Measurements from ENCODE around the gene PHETA1.

The PHETA1 gene, protein sequence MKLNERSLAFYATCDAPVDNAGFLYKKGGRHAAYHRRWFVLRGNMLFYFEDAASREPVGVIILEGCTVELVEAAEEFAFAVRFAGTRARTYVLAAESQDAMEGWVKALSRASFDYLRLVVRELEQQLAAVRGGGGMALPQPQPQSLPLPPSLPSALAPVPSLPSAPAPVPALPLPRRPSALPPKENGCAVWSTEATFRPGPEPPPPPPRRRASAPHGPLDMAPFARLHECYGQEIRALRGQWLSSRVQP

DNA sequence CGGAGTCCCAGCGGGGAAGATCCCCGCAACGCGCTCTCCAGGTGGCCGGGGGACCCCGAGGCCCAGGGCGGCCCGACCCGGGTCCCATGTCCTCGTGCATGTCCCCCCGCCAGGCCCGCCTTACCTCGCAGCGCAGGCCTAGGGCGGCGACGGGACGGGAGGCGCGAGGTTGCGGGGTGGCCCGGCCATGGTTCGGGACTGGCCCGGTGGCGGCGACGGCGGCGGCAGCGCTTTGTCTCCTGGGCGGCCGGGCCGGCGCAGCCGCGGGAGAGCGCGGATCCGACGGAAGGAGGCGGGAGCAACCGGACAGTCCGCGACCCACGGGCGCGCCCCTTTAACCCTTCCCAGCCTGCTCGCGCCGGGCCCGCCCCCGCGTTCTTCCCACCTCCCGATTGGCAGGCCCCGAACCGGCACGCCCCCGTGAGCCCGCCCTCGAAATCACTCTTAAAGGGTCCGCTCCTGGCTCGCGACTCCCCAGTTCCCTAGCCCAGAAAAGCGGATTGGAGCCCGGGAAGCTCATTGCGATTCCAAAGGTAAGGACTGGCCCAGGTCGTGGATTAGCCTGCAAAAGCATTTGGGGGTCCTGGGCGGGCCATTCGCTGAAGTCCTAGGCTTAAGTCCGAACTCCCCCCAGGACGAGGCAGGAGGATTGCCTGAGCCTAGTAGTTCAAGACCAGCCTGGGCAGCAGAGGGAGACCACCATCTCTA lies at the start of gene PHETA1:
Gene PHETA1, minus strand, starts transcription at position 308 of the 708 bp plus-strand sequence. CDS start 5,668 bp downstream, outside the sequence.
- peak; percentile 50 to 66 for DNase-seq (ENCODE audit: low read depth in 2 of 2, low spot score in 1 of 2)

DNA sequence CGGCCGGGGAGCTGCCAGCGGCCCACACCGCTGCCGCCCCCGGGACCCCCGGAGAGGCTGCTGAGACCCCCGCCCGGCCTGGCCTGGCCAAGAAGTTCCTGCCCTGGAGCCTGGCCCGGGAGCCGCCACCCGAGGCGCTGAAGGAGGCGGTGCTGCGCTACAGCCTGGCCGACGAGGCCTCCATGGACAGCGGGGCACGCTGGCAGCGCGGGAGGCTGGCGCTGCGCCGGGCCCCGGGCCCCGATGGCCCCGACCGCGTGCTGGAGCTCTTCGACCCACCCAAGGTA lies 49.6 kb upstream of the PHETA1 start:
- DNase-seq (ENCODE audit: low read depth in 2 of 2, low spot score in 1 of 2) = no peak

DNA sequence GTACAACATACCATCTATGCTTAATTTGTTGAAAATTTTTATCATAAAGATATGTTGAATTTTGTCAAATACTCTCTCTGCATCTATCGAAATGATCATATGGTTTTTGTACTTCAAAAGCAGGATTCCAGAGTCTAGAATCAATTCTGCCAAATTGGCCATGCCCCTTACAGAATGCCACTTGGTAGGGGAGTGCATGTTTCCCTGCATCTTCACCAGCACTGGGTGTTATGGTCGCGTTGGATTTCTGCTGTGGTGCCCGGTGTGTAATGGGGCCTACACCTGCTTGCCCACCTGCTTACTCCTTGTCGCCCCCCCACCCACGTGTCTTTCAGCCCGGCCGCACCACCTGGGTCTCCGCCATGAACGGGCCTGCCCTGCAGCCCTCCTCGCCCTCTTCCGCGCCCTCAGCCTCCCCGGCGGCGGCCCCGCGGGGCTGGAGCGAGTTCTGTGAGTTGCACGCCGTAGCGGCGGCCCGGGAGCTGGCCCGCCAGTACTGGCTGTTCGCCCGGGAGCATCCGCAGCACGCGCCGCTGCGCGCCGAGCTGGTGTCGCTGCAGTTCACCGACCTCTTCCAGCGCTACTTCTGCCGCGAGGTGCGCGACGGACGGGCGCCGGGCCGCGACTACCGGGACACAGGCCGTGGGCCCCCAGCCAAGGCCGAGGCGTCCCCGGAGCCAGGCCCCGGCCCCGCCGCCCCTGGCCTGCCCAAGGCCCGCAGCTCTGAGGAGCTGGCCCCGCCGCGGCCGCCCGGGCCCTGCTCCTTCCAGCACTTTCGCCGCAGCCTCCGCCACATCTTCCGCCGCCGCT lies 49.1 kb upstream of the PHETA1 start:
- DNase-seq (ENCODE audit: low read depth in 2 of 2, low spot score in 1 of 2) = no peak

DNA sequence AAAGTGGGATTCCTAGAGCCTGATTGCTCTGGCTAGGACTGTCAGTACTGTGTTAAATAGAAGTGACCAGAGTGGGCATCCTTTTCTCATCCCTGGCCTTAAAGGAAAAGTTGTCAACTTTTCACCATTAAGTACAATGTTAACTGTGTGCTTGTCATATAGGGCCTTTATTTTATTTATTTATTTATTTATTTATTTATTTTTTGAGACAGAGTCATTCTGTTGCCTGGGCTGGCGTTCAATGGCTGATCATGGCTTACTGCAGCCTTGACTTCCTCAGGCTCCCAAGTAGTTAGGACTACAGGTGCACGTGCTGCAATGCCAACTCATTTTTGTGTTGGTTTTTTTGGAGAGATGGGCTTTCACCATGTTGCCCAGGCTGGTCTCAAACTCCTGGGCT lies 48.4 kb upstream of the PHETA1 start:
- DNase-seq (ENCODE audit: low read depth in 2 of 2, low spot score in 1 of 2) = no peak

DNA sequence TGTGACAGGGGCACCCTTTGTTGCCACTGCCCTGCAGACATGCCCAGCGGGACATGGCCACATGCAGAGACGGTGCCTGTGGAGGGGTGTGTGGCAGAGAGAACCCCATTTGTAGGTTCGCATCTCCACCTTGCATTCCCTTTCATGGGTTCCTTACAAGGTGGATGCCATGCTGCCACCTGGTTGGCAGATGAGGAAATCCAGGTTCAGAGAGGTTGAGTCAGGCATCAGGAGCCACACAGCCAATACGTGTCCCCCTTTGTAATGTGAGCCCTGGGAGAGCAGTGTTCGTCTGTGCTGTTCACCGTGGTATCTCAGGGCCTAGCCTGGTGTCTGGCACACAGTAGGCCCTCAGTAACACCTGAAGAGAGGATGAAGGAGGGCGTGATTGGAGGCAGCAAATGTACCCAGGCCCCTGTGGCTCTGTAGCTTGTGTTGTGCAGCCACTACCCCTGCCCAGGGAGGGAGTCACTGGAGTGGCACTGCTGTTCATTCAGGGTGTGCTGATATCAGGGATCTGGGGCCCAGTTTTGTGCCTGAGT lies 45.9 kb upstream of the PHETA1 start:
- no peak for DNase-seq (ENCODE audit: low read depth in 2 of 2, low spot score in 1 of 2)

DNA sequence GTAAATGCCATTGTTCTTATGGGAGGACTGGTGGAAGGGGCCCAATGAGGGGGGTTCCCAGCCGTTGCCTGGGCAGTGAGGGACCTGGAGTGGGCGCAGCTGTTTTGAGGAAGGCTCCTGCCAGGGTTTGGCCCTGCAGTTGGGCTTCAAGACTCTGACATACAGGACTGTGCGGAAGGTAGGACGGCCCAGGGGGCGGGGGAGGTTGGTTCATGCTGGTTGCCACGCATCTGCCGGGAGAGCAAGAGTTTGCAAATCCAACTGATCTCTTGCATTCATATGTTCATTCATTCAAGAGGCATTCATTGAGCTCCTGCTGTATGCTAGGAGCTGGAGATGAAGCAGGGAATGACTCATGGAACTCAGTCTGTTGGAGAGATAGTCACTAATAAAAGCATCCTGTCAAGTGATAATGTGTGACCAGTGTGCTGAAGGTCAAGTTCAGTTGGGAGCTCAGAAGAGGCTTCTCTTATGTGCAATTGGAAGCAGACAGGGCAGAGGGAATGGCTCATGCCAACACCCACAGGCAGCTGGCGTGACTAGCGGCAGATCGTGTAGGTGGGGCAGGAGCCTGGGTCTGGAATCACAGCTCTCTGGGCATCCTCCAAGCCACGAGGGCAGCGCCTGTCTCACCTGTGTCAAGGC lies 44.7 kb upstream of the PHETA1 start:
- DNase-seq (ENCODE audit: low read depth in 2 of 2, low spot score in 1 of 2) = no peak

DNA sequence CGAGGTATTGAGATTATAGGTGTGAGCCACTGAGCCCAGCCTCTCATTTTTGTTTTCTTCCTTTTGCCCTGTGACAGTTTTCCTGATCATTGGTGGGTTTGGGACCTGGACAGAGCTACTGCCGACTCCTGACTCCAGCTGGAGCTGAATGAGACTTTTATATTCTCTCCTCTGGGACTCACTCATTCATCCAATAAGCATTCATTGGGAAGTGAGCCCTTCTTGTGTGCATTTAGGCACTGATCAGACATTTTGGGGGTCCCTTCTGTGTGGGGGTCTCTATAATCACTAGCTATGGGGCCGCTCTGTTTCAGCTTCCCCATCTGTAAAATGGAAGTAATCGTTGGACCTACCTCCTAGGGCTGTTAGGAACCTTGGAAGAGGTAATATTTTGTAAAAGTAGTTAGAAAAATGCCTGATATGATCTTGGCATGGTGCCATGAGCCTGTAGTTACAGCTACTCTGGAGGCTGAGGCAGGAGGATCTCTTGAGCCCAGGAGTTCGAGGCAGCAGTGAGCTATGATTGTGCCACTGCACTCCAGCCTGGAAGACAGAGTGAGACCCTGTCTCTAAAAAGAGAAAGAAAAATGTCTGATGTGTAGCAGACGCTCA lies 44.0 kb upstream of the PHETA1 start:
- no peak for DNase-seq (ENCODE audit: low read depth in 2 of 2, low spot score in 1 of 2)

DNA sequence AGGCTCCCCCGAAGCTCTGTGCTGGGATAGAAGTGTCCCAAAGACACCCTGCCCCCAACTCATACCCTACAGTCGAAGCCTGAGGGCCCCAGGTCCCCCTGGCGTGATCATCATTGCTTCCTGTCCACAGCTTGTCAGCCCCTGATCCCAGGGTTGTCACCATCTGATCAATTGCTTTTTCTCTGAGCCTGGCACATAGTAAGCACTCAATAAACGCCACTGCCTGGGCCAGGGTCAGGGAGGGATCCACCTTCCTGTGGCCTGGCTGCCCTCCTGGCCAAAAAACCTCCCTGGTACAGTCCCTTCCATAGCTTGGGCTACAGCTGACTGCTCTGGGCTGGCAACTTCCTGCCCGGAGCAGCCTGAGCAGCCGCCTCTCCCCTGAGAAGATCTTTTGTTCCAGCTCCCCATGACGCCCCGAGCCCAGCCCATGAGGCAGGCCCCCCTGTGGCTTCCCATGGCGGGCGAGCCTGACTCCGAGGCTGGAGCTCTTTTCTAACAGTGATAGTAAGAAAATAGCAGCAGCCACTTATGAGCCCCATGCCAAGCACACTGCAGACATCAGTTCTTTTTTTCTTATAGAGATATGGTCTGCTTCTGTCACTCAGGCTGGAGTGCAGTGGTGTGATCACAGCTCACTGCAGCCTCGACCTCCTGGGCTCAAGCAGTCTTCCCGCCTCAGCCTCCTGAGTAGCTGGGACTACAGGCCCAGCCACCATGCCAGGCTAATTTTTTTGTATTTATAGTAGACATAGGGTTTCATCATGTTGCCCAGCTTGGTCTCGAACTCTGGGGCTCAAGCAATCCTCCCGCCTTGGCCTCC lies 43.3 kb upstream of the PHETA1 start:
- DNase-seq (ENCODE audit: low read depth in 2 of 2, low spot score in 1 of 2) = no peak

DNA sequence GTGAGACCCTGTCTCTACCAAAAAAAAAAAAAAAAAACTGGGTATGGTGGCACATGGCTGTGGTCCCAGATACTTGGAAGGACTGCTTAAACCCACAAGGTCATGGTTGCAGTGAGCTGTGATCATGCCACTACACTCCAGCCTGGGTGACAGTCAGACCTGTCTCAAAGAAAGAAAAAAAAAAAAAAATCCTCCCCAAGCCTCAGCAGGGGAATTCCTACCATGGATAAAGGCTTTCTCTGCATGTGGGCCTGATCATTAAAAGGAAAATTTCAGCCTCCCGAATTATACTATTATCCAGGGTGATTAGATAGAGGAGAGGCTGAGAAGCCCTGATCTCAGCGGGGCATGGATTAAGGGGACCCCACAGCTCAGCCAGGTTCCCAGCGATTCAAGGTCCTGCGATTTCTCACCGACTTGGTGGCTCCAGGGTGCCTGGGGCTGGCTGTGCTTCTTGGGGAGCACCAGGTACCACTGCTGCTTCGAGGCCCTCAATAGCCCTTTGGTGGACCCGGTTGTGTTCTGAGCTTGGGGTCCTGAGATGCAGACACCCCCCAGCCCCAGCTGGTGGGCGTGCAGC lies 42.4 kb upstream of the PHETA1 start:
- no peak for DNase-seq (ENCODE audit: low read depth in 2 of 2, low spot score in 1 of 2)

DNA sequence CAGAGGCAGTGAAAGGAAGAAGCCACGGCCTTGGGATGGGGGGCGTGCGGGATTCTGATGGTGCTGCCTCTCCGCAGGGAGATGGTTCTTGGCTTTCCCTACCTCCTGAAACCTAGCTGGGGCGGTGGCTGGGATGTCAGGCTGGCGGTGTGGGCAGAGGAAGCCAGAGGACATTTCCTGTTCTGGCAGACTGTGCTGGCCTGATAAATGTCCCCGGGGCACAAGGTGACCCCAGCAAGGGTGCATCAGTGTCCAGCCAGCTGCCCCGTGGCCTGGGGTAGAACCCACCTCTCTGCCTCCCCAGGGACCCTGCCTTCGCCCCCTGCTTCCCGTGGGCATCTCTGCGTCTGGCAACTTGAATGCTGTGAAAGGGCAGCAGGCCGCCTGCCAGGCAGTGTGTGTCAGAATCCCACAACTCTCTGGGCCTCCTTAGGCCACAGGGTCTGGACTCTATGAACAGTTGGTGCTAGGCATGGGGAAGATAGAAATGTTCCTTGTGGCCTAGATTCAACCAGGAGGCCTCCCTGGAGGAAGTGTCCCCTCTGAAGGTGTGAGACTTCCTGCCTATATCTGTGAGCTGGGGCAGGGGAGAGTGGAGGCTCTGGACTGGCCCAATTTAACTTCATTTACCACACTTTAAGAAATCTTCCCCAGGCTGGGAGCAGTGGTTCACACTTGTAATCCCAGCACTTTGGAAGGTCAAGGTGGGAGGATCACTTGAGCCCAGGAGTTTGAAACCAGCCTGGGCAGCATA lies 41.7 kb upstream of the PHETA1 start:
- no peak for DNase-seq (ENCODE audit: low read depth in 2 of 2, low spot score in 1 of 2)

DNA sequence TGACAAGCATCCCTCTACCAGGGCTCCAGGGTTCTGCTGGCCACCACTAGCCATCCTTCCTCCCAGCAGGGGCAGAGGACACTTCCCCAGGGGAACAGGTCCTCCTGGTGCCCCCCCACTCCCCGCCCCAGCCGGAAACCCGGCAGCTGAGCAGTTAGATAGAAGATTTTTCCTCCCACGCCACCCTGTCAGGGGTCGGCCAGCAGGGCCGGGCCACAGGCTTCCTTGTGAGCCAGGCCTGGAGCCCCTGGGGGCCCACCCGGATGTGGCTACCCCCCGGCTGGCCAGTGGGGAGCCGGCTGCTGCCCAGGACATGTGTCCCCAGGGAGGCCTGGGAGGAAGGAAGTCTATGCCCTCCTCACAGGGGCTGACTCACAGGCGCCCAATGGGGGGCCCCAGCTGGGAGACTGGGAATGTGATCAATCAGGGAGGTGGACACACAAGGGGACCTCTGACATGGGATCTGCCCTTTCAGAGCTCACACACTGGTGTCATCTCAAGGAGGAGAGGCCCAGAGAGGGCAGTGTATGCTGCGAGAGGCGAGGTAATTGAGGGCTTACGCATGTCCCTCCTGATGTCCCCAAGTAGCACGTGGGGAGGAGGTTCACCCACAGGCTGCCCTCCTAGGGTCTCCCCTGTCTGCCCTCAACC lies 41.0 kb upstream of the PHETA1 start:
- no peak for DNase-seq (ENCODE audit: low read depth in 2 of 2, low spot score in 1 of 2)

DNA sequence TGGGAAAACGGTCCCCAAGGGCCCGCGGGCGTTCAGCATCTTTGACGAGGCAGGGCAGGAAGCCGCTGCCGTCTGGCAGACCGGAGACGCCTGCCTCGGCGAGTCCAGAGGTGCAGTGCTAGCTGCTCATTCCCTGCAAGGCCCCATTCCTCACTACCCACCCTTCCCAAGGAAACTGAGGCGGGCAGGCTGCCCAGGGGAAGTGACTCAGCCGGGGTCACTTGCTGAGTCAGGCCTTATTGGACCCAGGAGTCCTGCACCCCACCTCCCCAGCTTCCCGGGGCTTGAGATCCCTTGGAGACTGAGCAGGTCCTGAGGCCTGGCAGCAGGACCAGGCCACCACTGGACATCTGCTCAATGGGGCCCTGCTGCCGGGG lies 40.5 kb upstream of the PHETA1 start:
- DNase-seq (ENCODE audit: low read depth in 2 of 2, low spot score in 1 of 2) = no peak

DNA sequence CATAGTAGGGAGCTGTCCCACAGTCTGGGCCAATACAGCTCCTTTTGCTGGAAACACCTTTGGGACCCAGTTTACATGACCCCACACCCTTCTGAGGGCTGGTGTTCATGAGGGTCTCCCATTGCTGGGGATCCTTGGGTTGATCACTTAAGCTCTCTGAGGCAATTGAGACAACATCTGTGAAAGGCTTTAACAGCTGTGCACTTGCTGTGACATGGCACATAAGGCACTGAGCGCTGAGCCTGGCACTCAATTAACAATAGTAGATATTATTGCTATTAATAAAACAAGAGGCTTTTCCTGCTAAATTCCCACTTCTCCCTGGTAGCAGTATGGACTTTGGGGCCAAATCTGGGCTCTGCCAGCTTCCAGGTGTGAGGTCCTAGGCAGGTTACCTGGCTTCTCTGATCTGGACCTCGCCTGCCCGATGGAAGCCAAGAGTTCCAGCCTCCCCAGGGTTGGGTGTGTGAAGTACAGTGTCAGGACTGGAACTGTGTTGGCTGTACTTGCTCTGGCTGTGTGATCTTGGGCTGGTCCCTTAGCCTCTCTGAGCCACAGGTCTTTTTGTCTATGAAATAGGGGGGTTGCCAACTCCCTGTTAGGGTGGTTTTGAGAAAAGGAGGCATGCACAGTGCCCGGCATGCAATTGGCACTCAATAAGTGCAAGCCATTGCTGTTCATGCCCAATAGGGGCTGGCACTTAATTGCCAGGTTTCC lies 39.9 kb upstream of the PHETA1 start:
- no peak for DNase-seq (ENCODE audit: low read depth in 2 of 2, low spot score in 1 of 2)

DNA sequence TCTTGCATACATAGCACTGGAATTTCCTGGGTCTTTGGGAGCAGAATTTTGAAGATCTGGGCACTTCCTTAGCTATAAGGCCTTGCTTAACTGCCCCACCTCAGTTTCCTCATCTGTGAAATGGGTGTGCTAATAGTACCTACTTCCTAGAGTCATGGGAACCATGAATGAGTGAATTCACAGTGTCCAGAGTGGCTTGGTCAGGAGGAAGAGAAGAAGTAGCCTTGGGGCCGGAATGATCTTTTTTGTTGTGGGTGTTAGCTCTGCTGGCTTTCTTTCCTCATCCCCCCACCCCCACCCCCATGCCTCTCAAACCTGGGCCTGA lies 39.2 kb upstream of the PHETA1 start:
- no peak for DNase-seq (ENCODE audit: low read depth in 2 of 2, low spot score in 1 of 2)

DNA sequence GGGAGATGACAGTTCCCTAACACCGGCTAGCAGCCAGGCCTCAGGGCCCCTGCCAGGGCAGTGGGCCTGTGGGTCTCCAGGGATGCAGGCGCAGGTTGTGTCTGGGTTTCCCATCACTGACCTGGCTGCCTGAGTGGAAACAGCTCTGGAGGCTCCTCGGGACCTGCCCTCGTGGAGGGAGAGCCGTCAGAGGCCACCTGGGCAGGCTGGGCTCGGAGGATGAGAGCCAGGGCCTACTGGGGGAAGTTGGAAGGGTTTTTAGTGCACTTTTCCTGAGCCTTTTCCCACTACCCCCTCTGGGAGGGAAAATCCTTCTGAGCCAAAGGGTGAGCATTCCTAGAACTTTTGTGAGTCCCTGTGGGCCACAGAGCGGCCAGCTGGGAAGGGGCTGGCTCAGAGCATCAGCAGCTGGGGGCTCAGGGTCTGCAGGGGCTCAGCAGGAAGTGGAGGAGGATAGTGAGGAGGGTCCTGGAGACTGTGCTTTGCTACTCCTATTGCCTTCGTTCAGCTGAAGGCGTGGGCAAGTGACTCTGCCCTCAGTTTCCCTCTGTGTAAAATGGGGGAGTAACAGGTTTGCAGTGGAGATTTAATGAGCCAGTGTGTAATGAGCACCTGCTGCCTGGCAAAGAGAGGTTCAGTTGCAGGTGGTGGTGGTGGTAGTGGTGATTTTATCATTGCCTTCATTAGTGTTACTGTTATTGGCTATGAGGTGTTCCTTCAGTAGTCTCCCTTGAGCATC lies 38.7 kb upstream of the PHETA1 start:
- no peak for DNase-seq (ENCODE audit: low read depth in 2 of 2, low spot score in 1 of 2)

DNA sequence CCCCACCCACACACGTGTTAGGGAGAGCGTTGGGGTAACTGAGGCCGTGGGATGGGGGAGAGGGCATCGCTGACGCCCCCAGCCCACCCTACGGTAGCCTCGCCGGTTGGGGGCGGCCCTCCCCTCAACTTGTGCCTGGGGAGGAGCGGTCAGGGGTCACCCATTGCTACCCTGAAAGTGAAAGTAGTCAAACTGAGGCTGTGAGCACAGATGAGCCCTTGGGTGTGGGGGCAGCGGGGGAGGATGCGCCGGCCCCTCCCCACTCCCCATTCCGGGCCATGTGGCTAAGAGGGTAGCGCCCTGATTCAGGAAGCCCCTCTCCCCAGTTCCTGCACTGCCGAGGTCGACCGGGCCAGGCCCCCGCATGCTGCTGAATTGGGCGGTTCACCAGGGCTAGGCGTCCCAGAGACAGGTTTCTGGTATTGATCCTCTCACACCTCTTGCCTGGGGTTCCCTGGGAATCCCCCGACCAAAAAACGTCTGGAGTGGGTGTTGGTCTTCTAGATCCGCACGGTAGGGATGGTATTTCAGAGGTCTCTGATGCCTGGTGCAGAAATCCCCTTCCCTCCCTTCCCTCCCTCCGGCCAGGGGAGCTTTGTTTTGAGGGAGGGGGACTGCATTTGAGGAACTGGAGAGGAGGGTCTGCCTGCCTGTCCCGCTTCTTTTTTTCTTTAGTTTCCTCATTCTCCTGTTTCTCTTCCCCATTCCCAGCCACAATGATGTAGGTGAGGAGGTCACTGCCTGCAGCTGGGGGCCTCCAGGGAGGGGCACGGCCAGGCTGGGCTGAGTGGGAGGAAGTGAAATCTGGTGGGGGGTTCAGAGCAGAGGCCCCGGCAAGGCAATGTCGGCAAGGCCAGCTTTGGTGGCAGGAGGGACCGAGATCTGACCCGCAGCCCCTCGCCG lies 37.8 kb upstream of the PHETA1 start:
- DNase-seq (ENCODE audit: low read depth in 2 of 2, low spot score in 1 of 2) = peak in 1 of 2 donors; percentile 54
